GM19463 (cell line): Measurements from ENCODE around the gene RAB41.
"Not testable (repeated sequence)": the region's sequence is repeated elsewhere in the genome, so short reads cannot be mapped to it uniquely, and the experiment has no call there.

Experiments
- ATAC-seq: cut with Tn5 transposase; IDR thresholded peaks from one replicate; pipeline ENCODE4 v1.9.1; 2021; ENCODE audit warnings: mild to moderate bottlenecking, moderate library complexity; ENCODE audit not compliant: unreplicated experiment

Gene RAB41

GRCh38 chrX:70281951-70282350, at the start of gene RAB41:
Gene RAB41 (plus strand): TSS chrX:70282172. CDS start chrX:70282218, 46 bp downstream.
- no peak for ATAC-seq

GRCh38 chrX:70234355-70234754, 47.6 kb upstream of the RAB41 start, which contains the start of gene AWAT1:
Gene AWAT1 (plus strand): TSS chrX:70234655. CDS start chrX:70234696, 41 bp downstream.
- ATAC-seq = no peak

GRCh38 chrX:70240751-70241150, 41.2 kb upstream of the RAB41 start:
- no peak for ATAC-seq

- no peak for ATAC-seq
Measured at GRCh38 chrX:70241501-70241900, 40.5 kb upstream of the RAB41 start.

- not testable (repeated sequence) for ATAC-seq
Measured at GRCh38 chrX:70243601-70244000, 38.4 kb upstream of the RAB41 start.

- no peak for ATAC-seq
Measured at GRCh38 chrX:70244881-70245280, 37.1 kb upstream of the RAB41 start.

- ATAC-seq = no peak
Measured at GRCh38 chrX:70247252-70247651, 34.7 kb upstream of the RAB41 start.

- no peak for ATAC-seq
Measured at GRCh38 chrX:70252491-70252890, 29.5 kb upstream of the RAB41 start.

- ATAC-seq = no peak
Measured at GRCh38 chrX:70253377-70254062, 28.5 kb upstream of the RAB41 start.

- ATAC-seq = no peak
Measured at GRCh38 chrX:70254063-70254400, 27.9 kb upstream of the RAB41 start.

GRCh38 chrX:70254909-70255308, 27.1 kb upstream of the RAB41 start:
- ATAC-seq = no peak

- no peak for ATAC-seq
Measured at GRCh38 chrX:70255452-70255851, 26.5 kb upstream of the RAB41 start.

GRCh38 chrX:70257423-70258288, 24.3 kb upstream of the RAB41 start:
- ATAC-seq = no peak

- ATAC-seq = no peak
Measured at GRCh38 chrX:70260104-70260503, 21.9 kb upstream of the RAB41 start, which contains the start of gene P2RY4. Gene P2RY4 (minus strand): TSS chrX:70260204. CDS start chrX:70259624, 580 bp downstream.

GRCh38 chrX:70262952-70263567, 18.9 kb upstream of the RAB41 start:
- peak; percentile 78 for ATAC-seq

- no peak for ATAC-seq
Measured at GRCh38 chrX:70264784-70265183, 17.2 kb upstream of the RAB41 start.

GRCh38 chrX:70268034-70268433, 13.9 kb upstream of the RAB41 start, which contains the start of gene ARR3:
Gene ARR3 (plus strand): TSS chrX:70268334. CDS start chrX:70269386, 1,052 bp downstream.
- ATAC-seq = no peak

- not testable (repeated sequence) for ATAC-seq
Measured at GRCh38 chrX:70274029-70274428, 7.9 kb upstream of the RAB41 start.

- ATAC-seq = no peak
Measured at GRCh38 chrX:70279081-70279480, 2.9 kb upstream of the RAB41 start.

GRCh38 chrX:70280573-70280972, 1.4 kb upstream of the RAB41 start:
- no peak for ATAC-seq

- ATAC-seq = no peak
Measured at GRCh38 chrX:70289168-70289792, 7.3 kb downstream of the RAB41 start.
